Stimulated activated CD8-positive, alpha-beta memory T cell treated with anti-CD3 and anti-CD28 coated beads, Interleukin-4, amount 100 ng/mL, for 1 hour (primary cell): ENCODE measurements around the gene PRX.
"Not testable (repeated sequence)": the region's sequence is repeated elsewhere in the genome, so short reads cannot be mapped to it uniquely, and the experiment has no call there.

Source experiments
- DNase-seq, 2 donors: peaks; one replicate each; pipeline ENCODE4 v3.0.0-alpha.2; 2020; ENCODE audit warnings: low read depth in 2 of 2, low spot score in 1 of 2

Gene PRX

DNA sequence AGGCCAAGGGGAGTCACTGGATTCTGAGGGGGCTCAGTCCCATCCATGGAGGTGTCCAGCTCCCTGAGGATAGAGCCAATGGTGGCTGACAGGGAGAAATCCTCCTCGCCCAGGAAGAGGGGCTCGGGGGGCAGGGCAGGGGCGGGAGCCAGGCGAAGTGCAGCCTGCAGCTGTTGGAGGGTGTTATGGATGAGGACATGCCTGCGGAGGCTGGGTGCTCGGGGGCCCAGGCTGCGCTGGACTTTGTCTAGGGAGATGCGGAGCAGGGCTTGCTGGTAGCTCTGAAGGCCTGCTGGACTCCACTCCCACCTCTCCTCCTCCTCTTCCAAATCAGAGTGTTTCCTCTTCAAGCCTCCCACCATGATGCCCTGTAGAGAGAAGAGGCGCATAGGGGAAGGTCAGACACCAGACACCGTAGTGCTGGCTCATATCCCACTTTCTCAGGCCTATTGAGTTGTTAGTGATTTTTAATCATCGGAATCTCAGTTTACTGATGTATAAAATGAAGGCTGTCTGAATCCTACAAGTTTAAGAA, 28.6 kb upstream of the PRX start:
- DNase-seq, result no peak

DNA sequence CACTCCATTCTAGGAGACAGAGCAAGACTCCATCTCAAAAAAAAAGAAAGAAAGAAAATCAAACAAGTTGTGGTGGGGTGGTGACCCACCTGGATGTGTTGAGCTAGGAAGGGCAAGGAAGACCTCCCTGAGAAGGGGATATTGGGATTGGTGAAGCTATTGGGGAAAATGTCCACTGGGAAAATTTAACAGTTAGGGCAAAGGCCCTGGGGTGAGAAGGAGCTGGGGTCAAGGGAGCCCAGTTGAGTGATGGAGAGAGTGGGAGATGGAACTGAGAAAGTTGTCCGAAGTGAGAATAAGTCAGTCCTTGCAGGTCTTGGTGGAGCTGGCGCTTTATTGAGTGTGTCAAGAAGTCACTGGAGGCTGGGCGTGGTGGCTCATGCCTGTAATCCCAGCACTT, 25.1 kb upstream of the PRX start:
- DNase-seq, result no peak

DNA sequence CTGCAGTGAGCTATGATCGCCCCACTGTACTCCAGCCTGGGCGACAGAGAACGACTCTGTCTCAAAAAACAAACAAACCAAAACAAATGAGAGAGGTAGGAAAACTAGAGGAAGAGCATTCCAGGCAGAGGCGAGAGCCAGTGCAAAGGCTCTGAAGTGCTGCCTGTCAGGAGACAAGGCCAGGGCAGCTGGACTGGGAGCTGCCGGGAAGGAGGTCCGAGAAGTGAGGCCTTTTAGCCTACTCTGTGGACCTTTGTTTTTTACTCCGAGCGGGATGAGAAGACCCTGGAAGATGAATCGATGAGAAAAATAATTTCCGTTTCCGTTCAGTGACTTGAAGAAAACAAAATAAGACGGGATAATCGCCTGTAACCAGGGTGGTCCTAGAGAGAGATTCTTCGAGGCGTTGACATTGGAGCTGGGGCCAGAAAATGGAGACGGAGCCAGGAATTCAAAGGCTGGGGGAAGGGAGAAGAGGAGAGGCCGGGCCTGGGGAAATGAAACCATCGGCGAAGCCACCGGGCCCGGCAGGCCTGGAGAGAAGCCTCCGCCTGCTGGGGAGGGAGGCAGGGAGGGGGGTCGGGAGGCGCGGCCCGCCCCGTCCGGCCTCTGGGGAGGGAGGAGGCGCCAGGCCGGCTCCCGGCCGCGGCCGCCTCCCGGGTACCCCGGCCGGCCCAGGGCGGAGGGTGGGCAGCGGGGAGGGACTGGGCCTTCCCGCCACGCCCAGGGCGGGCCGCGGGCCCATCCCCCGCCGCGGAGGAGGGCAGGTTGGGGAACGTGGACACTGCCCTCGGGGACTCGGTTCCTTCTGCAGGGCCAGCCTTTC, 20.4 kb upstream of the PRX start:
- peak in 1 of 2 donors; percentile 25 for DNase-seq

DNA sequence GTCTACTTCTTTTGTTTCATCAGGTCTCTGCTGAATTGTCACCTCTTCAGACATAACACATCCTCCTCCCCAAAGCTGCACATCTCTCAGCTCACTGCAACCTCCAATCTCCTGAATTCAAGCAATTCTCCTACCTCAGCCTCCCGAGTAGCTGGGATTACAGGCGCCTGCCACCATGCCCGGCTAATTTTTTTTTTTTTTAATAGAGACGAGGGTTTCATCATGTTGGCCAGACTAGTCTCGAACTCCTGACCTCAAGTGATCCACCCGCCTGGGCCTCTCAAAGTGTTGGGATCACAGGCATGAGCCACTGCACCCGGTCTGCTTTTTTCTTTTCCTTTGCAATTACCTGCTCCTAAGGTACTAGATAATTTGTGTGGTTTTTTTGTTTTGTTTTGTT, 19.6 kb upstream of the PRX start:
- not testable (repeated sequence) for DNase-seq

DNA sequence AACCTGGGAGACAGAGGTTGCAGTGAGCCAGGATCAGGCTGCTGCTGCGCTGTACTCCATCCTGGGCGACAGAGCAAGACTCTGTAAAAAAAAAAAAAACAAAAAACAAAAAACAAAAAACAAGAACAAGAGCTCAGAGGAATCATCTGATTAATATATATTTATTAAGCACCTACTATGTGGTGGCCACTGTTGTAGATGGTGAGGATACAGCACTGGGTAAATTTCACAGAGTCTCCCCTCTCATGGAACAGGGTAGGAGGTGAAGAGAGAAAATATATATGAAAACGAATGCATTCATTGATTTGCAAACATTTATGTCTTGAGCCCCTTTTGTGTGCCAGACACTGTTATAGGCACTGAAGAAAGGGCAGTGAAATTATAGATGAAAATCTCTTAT, 18.5 kb upstream of the PRX start:
- DNase-seq, result no peak

GRCh38 chr19:40430242-40430641, 17.1 kb upstream of the PRX start:
- not testable (repeated sequence) for DNase-seq

GRCh38 chr19:40428197-40428596, 15.0 kb upstream of the PRX start:
- not testable (repeated sequence) for DNase-seq

DNA sequence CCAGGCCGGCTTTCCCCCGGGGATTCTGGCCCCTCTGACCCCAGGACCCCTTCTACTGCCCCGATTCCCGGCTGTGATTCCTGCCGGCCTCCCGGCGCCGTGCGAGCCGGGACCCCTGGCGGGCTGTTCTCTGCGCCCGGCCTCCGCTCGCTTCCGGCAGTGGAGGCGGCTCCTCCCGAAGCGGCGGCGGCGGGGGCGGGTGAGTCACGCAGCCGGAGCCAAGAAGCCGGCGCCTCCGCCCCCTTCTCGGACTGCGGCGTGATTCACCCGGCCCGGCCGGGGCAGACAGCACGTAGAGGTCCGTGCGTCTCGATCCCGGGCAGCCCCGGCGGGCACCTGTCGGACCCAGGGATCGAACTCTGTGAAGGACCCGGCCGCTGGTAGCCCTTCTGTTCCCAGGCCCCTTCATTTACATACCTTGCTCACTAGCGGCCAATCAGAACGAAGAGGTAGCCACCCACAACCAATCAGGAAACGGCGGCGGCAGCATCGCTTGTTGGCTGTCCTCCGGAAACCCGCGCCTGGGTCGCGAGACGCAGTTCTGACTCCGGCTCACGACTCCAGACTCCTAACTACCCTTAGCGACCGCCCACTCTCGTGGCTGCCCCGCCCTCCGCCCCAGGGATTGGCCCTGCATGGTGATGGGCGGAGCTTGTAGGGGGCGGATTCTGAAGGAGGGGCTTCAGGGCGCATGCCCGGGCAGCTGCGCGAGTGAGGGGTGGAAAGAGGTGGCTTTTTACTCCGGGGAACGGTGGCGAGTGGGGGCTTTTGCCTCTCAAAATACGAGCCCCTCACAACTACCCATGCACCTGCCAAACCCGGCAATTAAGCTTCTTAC, 12.5 kb upstream of the PRX start, which contains the start of gene SERTAD1:
Gene SERTAD1 (minus strand): TSS at position 543 of the 838 bp plus-strand sequence. CDS start 2,446 bp downstream, outside the sequence.
- peak; percentile 100 for DNase-seq

GRCh38 chr19:40424637-40425449, 11.7 kb upstream of the PRX start:
- no peak for DNase-seq

DNA sequence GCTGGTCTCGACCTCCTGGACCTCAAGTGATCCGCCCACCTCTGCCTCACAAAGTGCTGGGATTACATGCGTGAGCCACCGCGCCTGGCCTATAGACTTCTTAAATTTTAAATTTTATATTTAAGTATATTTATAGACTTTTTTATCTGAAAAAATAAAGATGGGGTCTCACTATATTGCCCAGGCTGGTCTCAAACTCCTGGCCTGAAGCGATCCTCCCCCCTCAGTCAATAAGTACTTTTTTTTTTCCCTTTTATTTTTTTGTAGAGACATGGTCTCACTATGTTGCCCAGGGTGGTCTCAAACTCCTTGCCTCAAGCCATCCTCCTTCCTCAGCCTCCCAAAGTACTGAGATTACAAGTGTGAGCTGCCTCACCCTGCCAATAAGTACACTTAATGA, 10.8 kb upstream of the PRX start:
- no peak for DNase-seq

- no peak for DNase-seq
These were observed 9.8 kb upstream of the PRX start for GRCh38 chr19:40422748-40423566.

GRCh38 chr19:40421993-40422747, 9.0 kb upstream of the PRX start:
- no peak for DNase-seq

DNA sequence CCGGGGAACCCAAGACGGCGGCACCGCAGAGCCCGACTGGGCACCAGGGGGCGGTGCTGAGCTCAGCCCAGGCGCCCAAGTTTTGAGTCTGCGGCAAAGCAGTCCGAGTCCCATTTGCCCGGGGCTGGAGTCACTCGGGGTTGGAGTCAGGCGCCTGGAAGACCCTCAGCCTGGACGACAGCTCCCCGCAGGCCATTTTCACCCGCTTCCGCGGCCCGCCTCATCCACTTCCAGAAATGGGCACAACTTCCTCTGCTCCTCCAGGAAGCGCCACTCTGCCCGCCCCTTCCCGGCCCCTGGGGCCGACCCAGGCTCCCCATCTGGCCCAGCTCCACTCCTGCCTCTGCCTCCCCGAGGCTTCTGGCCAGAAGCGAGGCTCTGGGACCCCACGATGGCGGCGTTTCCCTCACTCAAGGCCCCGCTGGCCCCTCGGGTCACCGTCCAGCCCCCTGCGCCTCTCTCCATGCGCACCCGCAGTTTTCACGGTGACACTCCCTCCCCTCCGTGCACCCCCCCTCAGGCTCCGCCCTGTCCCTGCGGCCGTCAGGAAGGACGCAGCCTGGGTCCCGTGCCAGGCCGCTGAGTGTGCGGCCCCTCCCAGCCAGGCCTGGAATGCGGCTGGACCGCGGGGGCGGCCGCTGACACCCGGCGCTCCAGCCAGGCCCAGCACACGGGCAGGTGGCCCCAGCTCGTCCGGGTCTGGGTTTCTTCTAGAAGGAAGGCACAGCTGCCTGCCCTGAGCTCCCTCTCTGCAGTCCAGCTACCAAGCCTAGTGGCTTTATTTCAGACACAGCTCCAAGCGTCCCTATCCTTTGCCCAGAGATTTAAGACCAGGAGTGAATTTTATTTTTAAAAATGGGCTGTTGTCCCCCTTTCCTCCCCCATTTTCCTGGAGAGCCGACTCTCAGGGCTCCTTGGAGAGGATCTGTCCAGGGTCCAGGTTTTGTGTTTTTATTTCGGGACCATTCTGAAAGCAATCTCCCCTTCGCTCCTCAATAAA, 7.9 kb upstream of the PRX start:
- DNase-seq, result peak in 1 of 2 donors; percentile 41

DNA sequence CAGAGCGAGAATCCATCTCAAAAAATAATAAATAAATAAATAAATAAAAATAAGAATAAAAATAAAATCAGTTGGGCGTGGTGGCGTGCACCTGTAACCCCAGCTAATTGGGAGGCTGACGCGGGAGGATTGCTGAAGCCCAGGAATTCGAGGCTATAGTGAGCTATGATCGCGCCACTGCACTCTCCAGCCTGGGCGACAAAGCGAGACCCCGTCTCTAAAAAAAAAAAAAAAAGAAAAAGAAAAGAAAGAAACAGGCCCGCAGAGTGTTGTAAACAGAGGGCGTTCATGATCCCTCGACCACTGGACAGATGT, 7.2 kb upstream of the PRX start:
- DNase-seq, result no peak

DNA sequence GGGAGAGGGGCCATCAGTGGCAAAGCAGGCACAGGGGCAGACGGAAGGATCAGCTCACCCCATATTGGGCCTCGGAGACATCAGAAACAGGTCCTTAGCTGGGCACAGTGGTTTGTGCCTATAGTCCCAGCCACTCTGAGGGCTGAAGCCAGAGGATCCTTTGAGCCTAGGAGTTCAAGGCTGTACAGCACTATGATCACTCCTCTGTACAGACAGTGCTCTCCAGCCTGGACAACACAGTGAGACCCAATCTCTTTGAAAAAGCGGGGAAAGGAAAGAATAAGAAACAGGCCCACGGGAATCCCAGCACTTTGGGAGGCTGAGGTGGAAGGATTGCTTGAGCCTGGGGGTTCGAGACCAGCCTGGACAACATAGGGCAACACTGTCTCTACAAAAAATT, 6.6 kb upstream of the PRX start:
- no peak for DNase-seq

GRCh38 chr19:40419066-40419612, 6.0 kb upstream of the PRX start:
- DNase-seq, result no peak

GRCh38 chr19:40418040-40418439, 4.9 kb upstream of the PRX start:
- no peak for DNase-seq

DNA sequence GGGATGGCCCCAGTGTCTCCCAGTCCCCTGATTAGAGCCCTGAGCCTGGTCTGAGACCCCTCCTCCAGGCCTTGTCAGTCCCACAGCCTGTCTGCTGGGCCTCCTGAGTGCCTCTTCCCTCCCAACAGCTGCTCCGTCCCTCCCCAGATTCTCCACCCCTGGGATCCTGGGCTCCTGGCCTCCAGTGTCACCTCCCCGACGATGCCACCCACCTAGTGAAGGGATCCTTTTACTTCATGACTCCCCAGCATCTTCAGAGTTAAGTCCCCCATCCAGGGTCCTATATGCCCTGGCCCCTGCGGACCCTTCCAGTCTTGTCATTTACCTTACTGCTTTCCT, 4.4 kb upstream of the PRX start:
- no peak for DNase-seq
